Mesodermal cell (in vitro differentiated cells): Measurements from ENCODE around the gene ISL1. TPM values are rescaled to one million over a fixed set of nuclear protein-coding genes. Genes with fewer than 3 reads are reported as not detected.

Experiments
- H3K27ac ChIP-seq: 2 replicates; pipeline ENCODE4 v1.7.0; 2013; ENCODE audit warnings: mild to moderate bottlenecking, low read depth, low read length, moderate library complexity; ENCODE audit not compliant: severe bottlenecking
- H3K36me3 ChIP-seq: 2 replicates; pipeline ENCODE4 v1.7.1; 2013; ENCODE audit warnings: mild to moderate bottlenecking, low read length, moderate library complexity; ENCODE audit not compliant: control insufficient read depth, insufficient read depth
- H3K4me1 ChIP-seq: one replicate; pipeline ENCODE4 v1.7.1; 2013; ENCODE audit warnings: mild to moderate bottlenecking, low read length; ENCODE audit not compliant: insufficient read depth, control insufficient read depth, poor library complexity, severe bottlenecking
- H3K4me3 ChIP-seq: 2 replicates; pipeline ENCODE4 v1.7.0; 2013; ENCODE audit warnings: low read length, control low read depth, mild to moderate bottlenecking; ENCODE audit not compliant: insufficient read depth, poor library complexity, severe bottlenecking; ENCODE audit errors: extremely low read depth
- H3K9me3 ChIP-seq: 2 replicates; pipeline ENCODE4 v1.7.1; 2013; ENCODE audit warnings: mild to moderate bottlenecking, low read length, moderate library complexity; ENCODE audit not compliant: control insufficient read depth
- WGBS, 2 experiments: methylation state at CpG; one replicate each; pipeline ENCODE4 v1.1.5; 2013; ENCODE audit warnings: missing lambda C conversion rate in 2 of 2; ENCODE audit not compliant: insufficient coverage in 2 of 2; 5-methylcytosine and 5-hydroxymethylcytosine counted together
- polyA plus RNA-seq, 2 experiments: library from polyadenylated mRNA; stranded (reverse); fragments of 50-300 nt; gene quantifications; one replicate each; pipeline ENCODE4 v1.2.3, GENCODE V29; 2013

The ISL1 gene
- polyA plus RNA-seq (2013, experiment 1 of 2) = 32.5 TPM
- 25.2 TPM for polyA plus RNA-seq (2013, experiment 2 of 2)

- peak within 1 kb of the TSS; percentile 71 for H3K4me3 ChIP-seq
- H3K4me1 ChIP-seq = peaks cover 24% of the 10 kb centered on the region
- H3K27ac ChIP-seq = peak within 1 kb of the TSS; percentile 71
- WGBS, 2 experiments = 0 to 1% methylated on average over 35 to 47 of the region's 57 CpGs
- no peaks in the 10 kb centered on the region for H3K9me3 ChIP-seq
- no peaks in the 10 kb centered on the region for H3K36me3 ChIP-seq
These were observed at the start of gene ISL1 for GRCh38 chr5:51383131-51384121. ISL1 (plus strand) TSS chr5:51383448; CDS start chr5:51383672, 224 bp downstream.

GRCh38 chr5:51336878-51337277, 46.4 kb upstream of the ISL1 start:
- Histone ChIP-seq H3K27ac (no peak overlapping the region), H3K36me3 (no peaks in the 10 kb centered on the region), H3K9me3 (no peaks in the 10 kb centered on the region), H3K4me3 (no peak overlapping the region), H3K4me1 (no peaks in the 10 kb centered on the region)
- WGBS, 2 experiments = no CpG with 5 or more reads among the region's 2 CpGs

GRCh38 chr5:51345106-51345505, 38.1 kb upstream of the ISL1 start:
- H3K4me1 ChIP-seq = no peaks in the 10 kb centered on the region
- 57 to 95% methylated on average over 1 to 2 of the region's 2 CpGs for WGBS, 2 experiments
- no peak overlapping the region for H3K27ac ChIP-seq
- H3K9me3 ChIP-seq = peaks cover 6% of the 10 kb centered on the region
- H3K4me3 ChIP-seq = no peak overlapping the region
- no peaks in the 10 kb centered on the region for H3K36me3 ChIP-seq

GRCh38 chr5:51347157-51347556, 36.1 kb upstream of the ISL1 start:
- Histone ChIP-seq H3K9me3 (peaks cover 6% of the 10 kb centered on the region), H3K4me1 (no peaks in the 10 kb centered on the region), H3K36me3 (no peaks in the 10 kb centered on the region), H3K27ac (no peak overlapping the region), H3K4me3 (no peak overlapping the region)
- no CpG with 5 or more reads among the region's 1 CpG for WGBS, 2 experiments

- 100% methylated on average over 1 of the region's 2 CpGs; no CpG with 5 or more reads in 1 of the 2 experiments for WGBS, 2 experiments
- Histone ChIP-seq H3K27ac (no peak overlapping the region), H3K36me3 (no peaks in the 10 kb centered on the region), H3K4me3 (no peak overlapping the region), H3K9me3 (peaks cover 6% of the 10 kb centered on the region), H3K4me1 (no peaks in the 10 kb centered on the region)
These were observed 35.5 kb upstream of the ISL1 start for GRCh38 chr5:51347704-51348103.

- WGBS, 2 experiments = 100% methylated on average over 1 of the region's 2 CpGs; no CpG with 5 or more reads in 1 of the 2 experiments
- Histone ChIP-seq H3K9me3 (no peaks in the 10 kb centered on the region), H3K27ac (no peak overlapping the region), H3K36me3 (no peaks in the 10 kb centered on the region), H3K4me1 (no peaks in the 10 kb centered on the region), H3K4me3 (no peak overlapping the region)
These were observed 12.2 kb upstream of the ISL1 start for GRCh38 chr5:51371052-51371451.

GRCh38 chr5:51373880-51374523, 9.2 kb upstream of the ISL1 start:
- 60% methylated on average over 1 of the region's 3 CpGs for WGBS, 2 experiments
- H3K27ac ChIP-seq = no peak overlapping the region
- H3K9me3 ChIP-seq = no peaks in the 10 kb centered on the region

GRCh38 chr5:51375084-51375483, 8.2 kb upstream of the ISL1 start:
- H3K4me3 ChIP-seq = no peak overlapping the region
- no peaks in the 10 kb centered on the region for H3K36me3 ChIP-seq
- 85 to 100% methylated on average over 3 to 5 of the region's 7 CpGs for WGBS, 2 experiments
- H3K4me1 ChIP-seq = peaks cover 12% of the 10 kb centered on the region
- no peaks in the 10 kb centered on the region for H3K9me3 ChIP-seq
- no peak overlapping the region for H3K27ac ChIP-seq

More at GRCh38 chr5:51373880-51374523, 9.2 kb upstream of the ISL1 start:
- Histone ChIP-seq H3K36me3 (no peaks in the 10 kb centered on the region), H3K4me1 (peaks cover 6% of the 10 kb centered on the region), H3K4me3 (no peak overlapping the region)

- H3K36me3 ChIP-seq = no peaks in the 10 kb centered on the region
- no peak overlapping the region for H3K4me3 ChIP-seq
- H3K4me1 ChIP-seq = peaks cover 12% of the 10 kb centered on the region
- WGBS, 2 experiments = 17 to 33% methylated on average over 1 of the region's 3 CpGs
- H3K27ac ChIP-seq = no peak overlapping the region
- H3K9me3 ChIP-seq = no peaks in the 10 kb centered on the region
These were observed 6.7 kb upstream of the ISL1 start for GRCh38 chr5:51376509-51376908.

GRCh38 chr5:51377151-51378060, 5.8 kb upstream of the ISL1 start:
- Histone ChIP-seq H3K4me3 (peak overlapping the region; percentile 36), H3K4me1 (peaks cover 12% of the 10 kb centered on the region), H3K9me3 (no peaks in the 10 kb centered on the region), H3K27ac (no peak overlapping the region), H3K36me3 (no peaks in the 10 kb centered on the region)
- WGBS, 2 experiments = 2 to 3% methylated on average over 27 to 36 of the region's 40 CpGs
